Measurements from ENCODE around the gene COX15. TPM values are rescaled to one million over a fixed set of nuclear protein-coding genes. Genes with fewer than 3 reads are reported as not detected.

The COX15 gene
- total and polyA plus RNA-seq, 2 donors (not counting 3 experiments of a cell fraction or from before 2014, with no cell fraction given), result 16.6 to 34.6 TPM

GRCh38 chr10:99758211-99758891, 26.4 kb upstream of the COX15 start:
- Histone ChIP-seq H3K79me2 (ENCODE audit: control insufficient read depth, insufficient read depth, low read length) (no peaks in the 10 kb centered on the region), H3K4me3 (replicated peaks in 1 of 3; ENCODE audit: insufficient read depth in 1 of 3, low read depth in 1 of 3, low read length in 3 of 3) (no peak overlapping the region), H3K27me3 (ENCODE audit: control insufficient read depth in 2 of 2, insufficient read depth in 2 of 2, low read length in 2 of 2) (no peaks in the 10 kb centered on the region), H3K4me1 (ENCODE audit: control insufficient read depth, extremely low read depth, insufficient read depth, low read length) (no peaks in the 10 kb centered on the region), H3K4me2 (ENCODE audit: insufficient read depth, low read length) (no peak overlapping the region), H4K20me1 (replicated peaks; ENCODE audit: control insufficient read depth, extremely low read depth, insufficient read depth, low read length) (no peaks in the 10 kb centered on the region), H3K9ac (replicated peaks; ENCODE audit: extremely low read depth, insufficient read depth, low read length) (no peak overlapping the region), H3K36me3 (ENCODE audit: control insufficient read depth in 2 of 2, extremely low read depth in 1 of 2, insufficient read depth in 2 of 2, low read length in 2 of 2) (peaks cover 8 to 19% of the 10 kb centered on the region in 2 experiments), H3K27ac (ENCODE audit: insufficient read depth, low read depth, low read length) (no peak overlapping the region), H2AFZ (ENCODE audit: low read depth, low read length) (no peak overlapping the region), H3K9me3 (replicated peaks; ENCODE audit: control insufficient read depth, insufficient read depth, low read length) (no peaks in the 10 kb centered on the region), H3K9me1 (replicated peaks; ENCODE audit: control insufficient read depth, extremely low read depth, insufficient read depth, low read length) (no peaks in the 10 kb centered on the region)
- POLR2A ChIA-PET, result no interaction called here
- CTCF ChIA-PET, result interaction anchor here (0.6 kb wide), 1 partner anchor 9 kb away, joined by 3 read pairs; no protein-coding TSS in a partner anchor
- intact Hi-C loops (cut with micrococcal nuclease) (no loop called here), dilution Hi-C loops (cut with MboI; ENCODE audit: extremely low pct_ligation_motif_present, low sequenced_read_pairs) (loop anchor here (10.0 kb wide), 1 partner anchor 46 kb away; no protein-coding TSS in a partner anchor)
- FAIRE-seq (no peak), DNase-seq (ENCODE audit: low read depth, low spot score) (no peak)
- BruUV-seq (replicated peaks), result no TSS peak
- TF ChIP-seq MAX (IDR thresholded peaks at IDR 0.05; ENCODE audit: insufficient read depth, insufficient read length), result no peak
- no peak for TF ChIP-seq GATA2 (IDR thresholded peaks at IDR 0.05; ENCODE audit: insufficient read depth, insufficient read length, low read depth, low read length)
- TF ChIP-seq POLR2AphosphoS5 (IDR thresholded peaks at IDR 0.05; ENCODE audit: insufficient read depth, low read depth, low read length), result no peak
- TF ChIP-seq CTCF (IDR thresholded peaks at IDR 0.05; ENCODE audit: extremely low read depth in 1 of 2, insufficient read depth in 1 of 2, low read depth in 1 of 2, low read length in 2 of 2), result no peak
- TF ChIP-seq FOS (IDR thresholded peaks at IDR 0.05; ENCODE audit: borderline replicate concordance, insufficient read depth, low read length), result no peak
